ENCODE measurements around the gene TJP1.
"Not testable (repeated sequence)": the region's sequence is repeated elsewhere in the genome, so short reads cannot be mapped to it uniquely, and the experiment has no call there.

TJP1 gene

GRCh38 chr15:29820394-29821154 is 1.7 kb downstream of the TJP1 start:
- no peak for TF ChIP-seq CTCF (IDR thresholded peaks at IDR 0.05; ENCODE audit: borderline replicate concordance, extremely low read depth, low read length, poor library complexity, severe bottlenecking)
- no peak for TF ChIP-seq EZH2 (IDR thresholded peaks at IDR 0.05; ENCODE audit: borderline replicate concordance, low read depth, low read length, severe bottlenecking)
- ATAC-seq (ENCODE audit: insufficient read depth, low read depth) (no peak), DNase-seq (no peak)
- H3K36me3 ChIP-seq (ENCODE audit: insufficient read depth, low read length): no peaks in the 10 kb centered on the region
- no peaks in the 10 kb centered on the region for H3K9me3 ChIP-seq (ENCODE audit: insufficient read depth, low read length, severe bottlenecking)
- peaks cover 22% of the 10 kb centered on the region for H3K27me3 ChIP-seq (ENCODE audit: insufficient read depth, low read length, poor library complexity)
- no peak overlapping the region for H3K4me3 ChIP-seq (ENCODE audit: low read depth in 1 of 2, low read length in 2 of 2)
- H3K27ac ChIP-seq (ENCODE audit: low read length): no peak overlapping the region
- H3K4me2 ChIP-seq (ENCODE audit: insufficient read depth, low read length): no peak overlapping the region
- no peaks in the 10 kb centered on the region for H3K79me2 ChIP-seq (ENCODE audit: insufficient read depth, low read length)
- peaks cover 11% of the 10 kb centered on the region for H4K20me1 ChIP-seq (ENCODE audit: insufficient read depth, low read length)
- H3K9ac ChIP-seq (ENCODE audit: low read depth, low read length): no peak overlapping the region
- peaks cover 4% of the 10 kb centered on the region; the same call in 1 of the 2 replicates for H3K4me1 ChIP-seq (ENCODE audit: insufficient read depth, low read length)
- H2AFZ ChIP-seq (ENCODE audit: low read depth, low read length): no peak overlapping the region

- Histone ChIP-seq H3K4me2 (ENCODE audit: insufficient read depth, low read length) (no peak overlapping the region), H4K20me1 (ENCODE audit: insufficient read depth, low read length) (peaks cover 11% of the 10 kb centered on the region)
These were observed 2.3 kb downstream of the TJP1 start for GRCh38 chr15:29819979-29820378.

GRCh38 chr15:29818141-29818540 is 4.1 kb downstream of the TJP1 start:
- Histone ChIP-seq H3K27ac (ENCODE audit: low read length) (no peak overlapping the region), H3K9me3 (ENCODE audit: insufficient read depth, low read length, severe bottlenecking) (no peaks in the 10 kb centered on the region), H4K20me1 (ENCODE audit: insufficient read depth, low read length) (peaks cover 9% of the 10 kb centered on the region), H3K4me2 (ENCODE audit: insufficient read depth, low read length) (no peak overlapping the region), H2AFZ (ENCODE audit: low read depth, low read length) (no peak overlapping the region), H3K36me3 (ENCODE audit: insufficient read depth, low read length) (no peaks in the 10 kb centered on the region), H3K9ac (ENCODE audit: low read depth, low read length) (no peak overlapping the region), H3K79me2 (ENCODE audit: insufficient read depth, low read length) (no peaks in the 10 kb centered on the region), H3K4me3 (ENCODE audit: low read depth in 1 of 2, low read length in 2 of 2) (no peak overlapping the region), H3K27me3 (ENCODE audit: insufficient read depth, low read length, poor library complexity) (peaks cover 37% of the 10 kb centered on the region), H3K4me1 (ENCODE audit: insufficient read depth, low read length) (no peaks in the 10 kb centered on the region)
- ATAC-seq (ENCODE audit: insufficient read depth, low read depth): no peak
- DNase-seq: no peak
- TF ChIP-seq CTCF (IDR thresholded peaks at IDR 0.05; ENCODE audit: borderline replicate concordance, extremely low read depth, low read length, poor library complexity, severe bottlenecking): no peak
- no peak for TF ChIP-seq EZH2 (IDR thresholded peaks at IDR 0.05; ENCODE audit: borderline replicate concordance, low read depth, low read length, severe bottlenecking)

More at GRCh38 chr15:29819979-29820378, 2.3 kb downstream of the TJP1 start:
- no peaks in the 10 kb centered on the region for H3K9me3 ChIP-seq (ENCODE audit: insufficient read depth, low read length, severe bottlenecking)
- ATAC-seq (ENCODE audit: insufficient read depth, low read depth) (no peak), DNase-seq (no peak)
- peaks cover 27% of the 10 kb centered on the region for H3K27me3 ChIP-seq (ENCODE audit: insufficient read depth, low read length, poor library complexity)
- no peak overlapping the region for H2AFZ ChIP-seq (ENCODE audit: low read depth, low read length)
- H3K36me3 ChIP-seq (ENCODE audit: insufficient read depth, low read length): no peaks in the 10 kb centered on the region
- no peak overlapping the region for H3K9ac ChIP-seq (ENCODE audit: low read depth, low read length)
- no peak overlapping the region for H3K27ac ChIP-seq (ENCODE audit: low read length)
- H3K4me3 ChIP-seq (ENCODE audit: low read depth in 1 of 2, low read length in 2 of 2): no peak overlapping the region
- TF ChIP-seq EZH2 (IDR thresholded peaks at IDR 0.05; ENCODE audit: borderline replicate concordance, low read depth, low read length, severe bottlenecking) (no peak), CTCF (IDR thresholded peaks at IDR 0.05; ENCODE audit: borderline replicate concordance, extremely low read depth, low read length, poor library complexity, severe bottlenecking) (no peak)
- no peaks in the 10 kb centered on the region for H3K79me2 ChIP-seq (ENCODE audit: insufficient read depth, low read length)
- H3K4me1 ChIP-seq (ENCODE audit: insufficient read depth, low read length): no peaks in the 10 kb centered on the region

GRCh38 chr15:29817455-29817854 is 4.8 kb downstream of the TJP1 start:
- not testable (repeated sequence) for H3K4me3 ChIP-seq (ENCODE audit: low read depth in 1 of 2, low read length in 2 of 2); H2AFZ ChIP-seq (ENCODE audit: low read depth, low read length); H3K4me1 ChIP-seq (ENCODE audit: insufficient read depth, low read length); H4K20me1 ChIP-seq (ENCODE audit: insufficient read depth, low read length); H3K36me3 ChIP-seq (ENCODE audit: insufficient read depth, low read length); ATAC-seq (ENCODE audit: insufficient read depth, low read depth); H3K9me3 ChIP-seq (ENCODE audit: insufficient read depth, low read length, severe bottlenecking); H3K27ac ChIP-seq (ENCODE audit: low read length); H3K79me2 ChIP-seq (ENCODE audit: insufficient read depth, low read length); H3K4me2 ChIP-seq (ENCODE audit: insufficient read depth, low read length); H3K9ac ChIP-seq (ENCODE audit: low read depth, low read length); DNase-seq
- H3K27me3 ChIP-seq (ENCODE audit: insufficient read depth, low read length, poor library complexity): peaks cover 34% of the 10 kb centered on the region

Measured in DND-41 (cell line).